GM18519 (cell line): ENCODE data around the gene CKAP2L.
"Not testable (repeated sequence)": the region's sequence is repeated elsewhere in the genome, so short reads cannot be mapped to it uniquely, and the experiment has no call there.

Experiments used
- ATAC-seq: cut with Tn5 transposase; IDR thresholded peaks from one replicate; pipeline ENCODE4 v1.9.1; 2021; ENCODE audit warnings: mild to moderate bottlenecking, moderate library complexity; ENCODE audit not compliant: unreplicated experiment, low FRiP score

Gene CKAP2L

DNA sequence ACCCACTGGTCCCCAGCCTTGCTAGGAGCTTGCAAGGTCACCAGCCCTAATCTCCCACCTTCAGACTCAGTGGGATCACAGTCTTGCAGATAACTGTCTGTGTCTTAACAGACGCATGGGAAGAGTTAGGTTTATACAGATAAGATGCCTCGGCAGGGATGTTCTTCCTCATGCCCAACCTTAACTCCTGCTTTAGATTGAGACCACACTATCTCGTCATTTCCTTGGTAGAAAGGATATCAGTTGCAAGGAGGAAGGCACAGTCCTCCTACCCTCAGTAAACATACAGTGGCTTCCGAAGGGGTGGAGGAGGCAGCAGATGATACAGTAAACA, 36.4 kb downstream of the CKAP2L start:
- ATAC-seq, result no peak

DNA sequence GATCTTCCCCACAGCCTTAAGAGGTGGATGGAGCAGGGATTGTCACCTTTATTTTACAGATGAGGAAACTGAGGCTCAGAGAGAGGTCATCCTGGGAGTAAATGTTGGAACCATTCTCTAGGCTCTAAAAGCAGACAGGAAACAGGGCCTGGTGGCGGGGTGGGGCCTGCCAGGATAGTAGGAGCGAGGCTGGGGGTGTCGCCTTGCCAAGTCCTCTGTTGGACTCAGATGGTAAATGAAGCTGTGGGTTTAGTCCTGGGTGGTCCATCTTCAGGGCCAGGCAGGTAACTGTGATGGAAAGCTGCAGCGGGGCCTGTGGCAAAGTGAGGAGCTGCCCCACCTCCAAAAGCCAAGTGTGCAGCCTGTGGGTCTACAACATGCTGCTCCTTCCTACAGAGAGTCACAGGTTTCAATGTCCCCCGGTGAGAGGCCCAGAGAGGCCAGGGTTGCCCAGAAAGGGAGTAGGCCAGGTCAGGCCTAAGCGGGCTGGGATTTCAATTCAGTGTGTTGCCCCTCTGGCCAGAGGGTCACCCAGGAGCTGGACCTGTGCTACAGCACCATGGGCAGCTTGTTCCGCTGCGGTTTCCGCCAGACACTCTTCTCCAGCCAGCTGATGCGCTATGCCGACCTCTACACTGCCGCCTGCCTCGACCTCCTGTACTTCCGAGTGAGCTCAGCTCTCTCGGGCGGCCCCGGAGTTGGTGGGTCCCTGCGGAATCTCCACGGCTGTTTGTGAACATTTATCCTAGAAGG, 37.0 kb downstream of the CKAP2L start:
- no peak for ATAC-seq

DNA sequence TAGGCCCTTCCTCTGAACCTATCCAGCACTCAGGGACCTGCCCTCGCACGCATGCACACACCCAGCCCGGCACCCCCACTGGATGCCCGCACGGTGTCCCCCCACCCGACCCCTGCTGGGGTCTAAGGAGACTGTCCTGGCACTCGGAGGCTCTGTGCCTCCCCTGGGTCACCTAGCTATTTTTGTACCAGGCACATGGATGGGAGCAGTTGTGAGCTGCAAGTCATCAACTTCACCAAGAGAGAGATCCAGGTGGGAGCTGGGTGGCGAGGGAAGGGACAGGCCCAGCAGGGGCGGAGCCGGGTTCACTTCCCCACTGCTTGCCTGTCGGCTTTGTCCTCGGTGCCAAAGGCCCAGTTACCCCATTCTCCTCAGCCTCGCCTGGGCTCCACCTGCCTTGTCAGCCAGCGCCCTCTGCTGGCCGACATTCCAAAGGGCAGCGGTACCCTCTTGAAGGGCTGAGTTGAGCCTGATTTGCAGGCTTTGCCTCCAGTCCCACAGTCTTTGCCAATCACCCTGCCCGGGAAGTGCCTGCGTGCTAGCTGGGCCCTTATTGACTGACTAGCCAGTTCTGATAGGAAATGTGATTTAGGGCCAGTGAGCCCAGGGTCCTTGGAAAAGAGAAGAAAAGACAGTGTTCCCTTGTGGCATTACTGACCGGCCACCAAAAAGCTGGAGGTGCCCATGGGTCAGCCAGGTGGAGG, 37.8 kb downstream of the CKAP2L start:
- no peak for ATAC-seq

DNA sequence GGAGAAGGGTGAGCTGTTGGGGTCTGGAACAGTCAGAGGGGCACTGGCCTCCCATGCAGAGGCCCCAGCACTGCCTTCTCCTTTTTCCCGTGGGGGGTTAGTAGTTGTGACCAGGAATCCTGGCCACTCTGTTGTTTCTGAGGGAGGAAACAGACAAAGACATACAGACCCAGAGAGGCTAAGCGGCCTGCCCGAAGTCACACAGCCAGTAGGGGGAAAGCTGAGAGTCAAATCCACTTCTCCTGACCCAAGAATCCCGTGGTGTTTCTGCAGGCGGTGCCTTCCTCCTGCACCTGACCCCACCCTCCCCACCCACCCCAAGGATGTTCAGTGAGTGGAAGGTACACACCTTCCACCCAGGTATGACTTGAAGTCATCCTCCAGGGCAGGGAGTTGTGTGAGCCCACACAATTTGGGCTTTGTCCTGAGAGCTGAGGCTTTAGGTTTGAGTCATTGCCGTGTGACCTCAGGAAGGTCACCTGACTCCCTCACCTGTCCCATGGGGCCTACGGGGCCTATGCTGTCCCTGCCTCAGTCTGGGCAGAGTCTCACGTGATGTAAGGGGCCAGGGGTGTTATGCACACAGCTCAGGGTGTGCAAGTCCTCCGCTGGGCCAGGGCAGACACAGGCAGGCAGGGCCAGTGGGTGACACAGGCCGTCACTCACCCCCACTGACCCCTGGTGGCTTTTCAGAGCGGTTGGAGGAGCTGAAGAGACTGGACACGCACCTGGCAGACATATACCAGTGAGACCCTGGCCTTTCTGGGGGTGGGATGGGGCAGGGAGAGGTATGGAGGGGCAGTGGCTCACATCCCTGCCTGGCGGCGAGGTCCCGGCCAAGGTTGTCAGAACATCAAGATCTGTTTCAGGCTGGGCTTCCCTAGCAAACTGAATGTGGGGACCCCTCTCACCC, 38.6 kb downstream of the CKAP2L start:
- ATAC-seq, result no peak

DNA sequence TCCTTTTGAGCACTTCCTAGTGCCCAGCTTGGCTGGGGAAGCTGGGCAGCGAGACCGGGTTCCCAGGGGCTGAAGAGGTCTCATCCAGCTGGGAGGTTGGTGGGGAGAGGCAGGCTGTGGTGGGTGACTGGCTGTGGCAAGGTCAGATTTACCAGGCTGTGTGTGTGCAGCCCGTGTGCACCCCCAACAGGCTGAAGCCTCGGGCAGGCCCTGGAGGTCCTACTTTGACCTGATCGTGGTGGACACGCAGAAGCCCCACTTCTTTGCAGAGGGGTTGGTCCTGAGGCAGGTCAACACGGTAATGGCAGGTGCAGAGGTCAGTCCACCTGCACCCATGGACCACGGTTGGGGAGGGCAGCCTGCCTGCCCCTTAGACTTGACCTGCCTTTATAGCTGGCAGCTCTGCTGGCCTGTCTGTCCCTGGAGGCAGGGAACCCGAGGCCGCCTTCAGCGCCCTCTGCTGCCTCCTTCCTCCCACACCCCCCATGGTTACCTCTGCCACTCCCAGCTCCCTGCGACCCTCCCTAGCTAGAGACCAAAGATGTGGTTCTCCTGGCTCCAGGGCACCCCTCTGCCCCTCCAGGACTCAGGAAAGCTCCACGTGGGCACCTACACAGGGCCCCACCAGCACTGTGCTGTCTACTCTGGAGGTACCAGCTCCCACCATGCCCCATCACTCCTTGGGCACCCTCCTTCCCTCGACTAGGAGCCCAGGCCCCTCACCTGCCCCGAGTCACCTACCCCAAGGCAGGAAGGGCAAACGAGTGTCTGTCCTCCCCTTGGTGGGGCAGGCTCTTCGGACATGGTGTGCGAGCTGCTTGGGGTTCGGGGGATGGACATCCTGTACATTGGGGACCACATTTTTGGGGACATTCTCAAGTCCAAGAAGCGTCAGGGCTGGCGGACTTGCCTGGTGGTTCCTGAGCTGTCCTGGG, 39.6 kb downstream of the CKAP2L start:
- no peak for ATAC-seq

DNA sequence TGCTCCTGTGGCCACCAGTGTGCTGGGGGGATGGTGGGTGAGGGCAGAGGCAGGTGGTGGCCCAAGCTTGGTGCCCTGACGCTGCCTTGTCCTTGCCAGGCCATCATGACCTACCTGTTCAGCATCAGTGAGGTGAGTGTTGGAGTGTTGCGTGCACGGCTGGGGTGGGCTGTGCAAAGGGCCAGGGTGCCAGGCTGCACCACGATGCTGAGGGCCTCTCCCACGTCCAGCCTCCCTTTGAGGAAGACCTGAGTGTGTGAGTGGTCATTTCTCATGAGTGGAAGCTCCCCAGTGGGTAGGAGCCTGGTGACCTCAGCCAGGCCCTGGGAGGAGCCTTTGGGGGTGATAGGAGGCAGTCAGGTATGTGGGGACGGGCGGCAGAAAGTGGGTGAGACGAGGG, 40.4 kb downstream of the CKAP2L start:
- ATAC-seq, result no peak

DNA sequence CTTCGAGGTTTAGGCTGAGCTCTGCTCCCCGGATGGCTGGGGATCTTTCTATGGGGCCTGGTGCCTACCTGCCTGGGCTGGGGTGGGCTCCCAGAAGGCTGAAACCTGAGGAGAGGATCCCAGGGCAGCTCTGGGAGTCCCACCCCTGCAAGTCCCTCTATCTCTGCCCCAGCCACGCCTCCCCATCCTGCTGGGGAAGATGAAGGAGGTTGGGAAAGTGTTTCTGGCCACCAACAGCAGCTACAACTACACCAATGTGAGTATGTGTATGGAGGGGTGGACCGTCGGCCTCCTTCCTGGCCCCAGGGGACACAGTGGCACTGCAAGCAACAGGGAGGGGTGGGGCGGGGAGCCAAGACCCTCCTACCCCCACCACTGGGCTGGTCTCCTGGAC, 40.9 kb downstream of the CKAP2L start:
- ATAC-seq, result no peak

DNA sequence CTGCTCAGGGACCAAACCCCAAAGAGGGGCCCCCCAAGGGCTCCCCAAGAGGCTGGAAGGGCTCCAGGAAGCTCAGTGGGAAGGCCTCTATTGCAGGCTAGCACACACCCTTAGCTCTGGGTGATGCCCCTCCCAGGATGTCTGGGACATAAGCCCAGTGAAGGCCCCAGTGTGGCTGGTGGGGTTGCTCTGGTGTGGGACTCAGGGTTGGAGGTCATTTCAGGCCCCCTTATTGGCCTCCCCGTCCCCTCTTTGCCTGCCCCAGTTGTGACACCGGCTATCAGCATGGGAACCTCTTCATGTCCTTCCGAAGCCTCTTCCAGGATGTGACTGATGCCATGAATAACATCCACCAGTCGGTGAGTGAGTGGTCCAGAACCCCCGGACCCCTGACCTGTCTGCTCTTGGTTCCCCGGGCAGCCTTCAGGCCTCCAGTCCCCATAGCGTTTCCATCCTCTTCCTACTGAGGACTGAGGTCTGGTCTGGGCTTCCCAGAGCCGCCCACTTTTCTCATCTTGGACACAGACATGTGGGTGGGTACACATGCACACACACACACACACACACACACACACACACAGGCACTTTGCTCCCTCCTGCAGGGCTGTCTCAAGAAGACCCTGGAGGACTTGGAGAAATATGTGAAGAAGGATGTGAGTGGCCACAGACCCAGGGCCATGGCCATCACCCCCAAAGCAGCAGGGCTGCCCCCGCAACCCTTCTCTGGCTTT, 41.4 kb downstream of the CKAP2L start:
- no peak for ATAC-seq

DNA sequence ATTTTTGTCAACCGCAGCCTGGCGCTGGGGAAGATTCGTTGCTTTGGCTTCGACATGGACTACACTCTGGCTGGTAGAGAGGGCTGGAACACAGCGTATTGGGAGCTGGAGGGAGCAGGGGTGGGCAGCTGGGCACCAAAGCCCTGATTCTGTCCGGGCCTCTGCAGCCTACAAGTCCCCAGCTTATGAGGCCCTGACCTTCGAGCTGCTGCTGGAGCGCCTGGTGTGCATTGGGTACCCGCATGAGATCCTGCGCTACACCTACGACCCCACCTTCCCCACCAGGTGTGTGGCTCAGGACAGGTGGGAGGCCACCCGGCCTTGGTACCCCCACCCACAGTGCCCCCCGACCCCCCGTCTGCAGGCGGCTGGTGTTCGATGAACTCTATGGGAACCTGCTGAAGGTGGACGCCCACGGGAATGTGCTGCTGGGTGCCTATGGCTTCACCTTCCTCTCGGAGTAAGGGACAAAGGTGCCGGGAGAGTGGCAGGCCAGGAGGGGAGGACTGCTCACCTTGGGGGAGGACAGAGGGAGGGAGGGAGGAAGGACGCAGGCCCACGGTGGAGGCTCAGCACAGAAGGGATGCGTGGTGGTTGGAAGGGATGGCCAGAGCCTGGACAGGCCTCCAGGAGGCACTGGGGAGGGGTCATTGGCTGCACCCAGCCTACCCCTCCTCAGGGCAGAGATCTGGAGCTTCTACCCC, 42.4 kb downstream of the CKAP2L start:
- no peak for ATAC-seq

DNA sequence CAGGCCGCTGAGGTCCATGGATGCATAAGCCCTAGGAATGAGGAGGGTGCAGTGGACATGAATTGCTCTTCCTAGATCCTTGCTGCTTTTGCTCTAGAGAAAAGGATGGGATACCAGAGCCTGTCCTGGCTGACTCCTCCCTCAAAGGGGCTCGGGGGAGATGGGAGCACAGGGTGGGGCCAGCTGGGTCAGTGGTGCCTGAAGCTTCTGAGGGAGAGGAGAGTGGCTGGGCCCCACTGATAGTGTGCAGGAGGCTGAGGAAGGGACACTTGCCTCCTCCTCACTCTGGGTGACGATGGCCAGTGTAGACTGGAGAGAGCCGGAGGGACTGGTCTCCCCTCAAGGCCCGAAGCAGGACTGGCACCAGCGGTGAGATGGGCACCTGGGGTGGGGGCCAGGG, 43.6 kb downstream of the CKAP2L start, which contains the start of gene NT5DC4:
Gene NT5DC4 (plus strand): TSS at position 236 of the 400 bp plus-strand sequence. CDS start 60 bp downstream, at position 296.
- no peak for ATAC-seq

DNA sequence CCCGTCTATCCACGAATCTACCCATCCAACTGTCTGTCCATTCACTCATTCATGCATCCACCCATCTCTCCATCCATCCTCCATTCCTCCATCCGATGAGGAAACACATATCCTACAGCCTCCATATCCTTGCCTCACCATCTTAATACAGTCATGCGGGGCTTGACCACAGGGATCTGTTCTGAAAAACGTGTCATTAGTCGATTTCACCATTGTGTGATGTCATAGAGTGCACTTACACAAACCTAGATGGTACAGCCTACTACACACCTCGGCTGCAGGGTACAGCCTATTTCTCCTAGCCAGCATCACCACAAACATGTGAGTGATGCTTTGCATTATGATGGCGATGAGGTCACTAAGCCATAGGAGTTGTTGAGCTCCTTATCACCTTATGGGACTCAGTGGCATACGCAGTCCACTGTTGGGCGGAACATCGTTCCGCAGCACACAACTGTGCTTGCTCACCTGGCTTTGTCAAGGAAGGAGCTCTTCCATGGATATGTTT, 45.5 kb downstream of the CKAP2L start:
- ATAC-seq, result no peak

DNA sequence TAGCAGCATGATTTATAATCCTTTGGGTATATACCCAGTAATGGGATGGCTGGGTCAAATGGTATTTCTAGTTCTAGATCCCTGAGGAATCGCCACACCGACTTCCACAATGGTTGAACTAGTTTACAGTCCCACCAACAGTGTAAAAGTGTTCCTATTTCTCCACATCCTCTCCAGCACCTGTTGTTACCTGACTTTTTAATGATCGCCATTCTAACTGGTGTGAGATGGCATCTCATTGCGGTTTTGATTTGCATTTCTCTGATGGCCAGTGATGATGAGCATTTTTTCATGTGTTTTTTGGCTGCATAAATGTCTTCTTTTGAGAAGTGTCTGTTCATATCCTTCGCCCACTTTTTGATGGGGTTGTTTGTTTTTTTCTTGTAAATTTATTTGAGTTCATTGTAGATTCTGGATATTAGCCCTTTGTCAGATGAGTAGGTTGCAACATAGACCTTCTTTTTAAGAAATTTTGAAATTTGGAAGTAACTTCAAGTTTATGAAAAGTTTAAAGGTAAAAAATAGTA, 47.5 kb downstream of the CKAP2L start:
- not testable (repeated sequence) for ATAC-seq

DNA sequence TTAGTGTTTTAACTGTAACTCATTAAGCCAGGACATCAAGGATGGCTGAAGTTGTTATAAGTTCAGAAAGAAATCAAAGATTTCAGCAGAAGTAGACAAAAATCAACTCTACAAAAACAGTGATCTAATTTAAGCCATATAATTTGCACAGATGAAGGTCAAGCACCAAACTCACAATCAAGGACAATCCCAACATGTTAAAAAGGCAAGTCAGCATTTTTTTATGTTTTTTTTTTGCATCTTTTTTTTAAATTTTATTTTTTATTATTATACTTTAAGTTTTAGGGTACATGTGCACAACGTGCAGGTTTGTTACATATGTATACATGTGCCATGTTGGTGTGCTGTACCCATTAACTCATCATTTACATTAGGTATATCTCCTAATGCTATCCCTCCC, 48.3 kb downstream of the CKAP2L start:
- ATAC-seq, result not testable (repeated sequence)

DNA sequence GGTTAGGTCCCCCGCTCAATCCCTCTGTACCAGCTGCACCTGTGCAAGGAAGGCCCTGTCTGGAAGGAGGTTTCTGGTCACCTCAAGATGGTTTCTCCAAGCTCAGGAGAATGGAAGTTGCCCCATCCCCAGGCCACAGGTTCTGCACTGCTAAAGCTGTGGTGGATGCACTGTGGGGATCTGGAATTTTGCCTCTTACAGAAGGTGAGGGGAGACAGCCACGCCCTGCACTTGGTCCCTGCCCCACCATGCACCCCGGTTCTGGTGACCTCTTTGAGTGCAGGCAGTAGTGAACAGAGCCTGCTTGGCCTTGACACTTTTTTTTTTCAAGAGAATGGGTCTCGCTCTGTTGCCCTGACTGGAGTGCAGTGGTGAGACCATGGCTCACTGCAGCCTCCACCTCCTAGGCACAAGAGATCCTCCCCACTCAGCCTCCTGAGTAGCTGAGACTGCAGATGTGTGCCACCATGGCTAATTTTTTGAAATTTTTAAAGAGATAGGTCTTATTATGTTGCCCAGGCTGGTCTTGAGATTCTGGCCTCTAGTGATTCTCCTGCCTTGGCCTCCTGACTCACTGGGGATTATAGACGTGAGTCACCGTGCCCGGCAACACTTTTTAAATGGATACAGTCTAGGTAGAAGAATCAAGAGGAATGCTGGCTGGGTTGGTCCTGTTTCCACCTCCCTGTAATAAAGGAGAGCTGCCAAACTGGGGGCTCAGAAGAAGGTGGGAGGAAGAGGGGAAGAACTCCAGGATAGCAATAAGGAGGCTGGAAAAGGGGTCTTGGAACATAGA, 49.4 kb downstream of the CKAP2L start:
- no peak for ATAC-seq

DNA sequence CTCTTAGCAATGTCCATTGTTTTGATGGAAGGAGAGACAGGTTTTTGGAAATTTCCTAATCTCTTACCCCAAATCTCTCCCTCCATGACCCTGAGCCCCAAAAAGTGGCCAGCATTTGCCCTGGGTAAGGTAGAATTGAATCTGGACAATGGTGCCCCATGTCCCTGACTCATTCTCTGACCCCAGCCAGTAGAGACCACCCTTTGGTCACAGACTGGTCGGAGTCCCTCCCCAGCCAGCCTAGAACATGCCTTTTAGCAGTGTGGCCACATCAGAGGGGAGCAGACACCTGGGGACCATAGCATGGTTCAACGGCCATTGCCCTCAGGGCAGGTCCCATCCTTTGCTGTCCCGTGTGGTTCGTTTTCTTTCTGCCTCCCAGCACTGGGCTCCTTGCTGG, 50.1 kb downstream of the CKAP2L start:
- no peak for ATAC-seq

DNA sequence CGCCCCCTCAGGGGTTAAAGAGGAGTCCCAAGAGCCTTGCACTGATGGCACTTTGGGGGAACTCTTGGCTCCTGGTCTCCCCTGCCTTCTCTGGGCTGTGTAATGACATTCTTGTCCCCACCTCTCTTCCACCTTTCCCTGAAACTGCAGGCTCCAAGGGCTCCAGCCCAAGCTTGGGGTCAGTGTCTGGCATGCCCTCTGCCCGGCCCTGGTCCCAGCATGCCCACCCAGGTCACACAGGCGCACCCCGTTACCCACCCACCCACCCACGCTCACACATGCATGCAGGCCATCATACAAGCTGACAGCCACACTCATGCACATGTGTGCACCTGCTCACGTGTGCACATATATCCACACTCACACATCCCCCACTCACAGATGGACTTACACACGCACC, 50.5 kb downstream of the CKAP2L start:
- no peak for ATAC-seq

DNA sequence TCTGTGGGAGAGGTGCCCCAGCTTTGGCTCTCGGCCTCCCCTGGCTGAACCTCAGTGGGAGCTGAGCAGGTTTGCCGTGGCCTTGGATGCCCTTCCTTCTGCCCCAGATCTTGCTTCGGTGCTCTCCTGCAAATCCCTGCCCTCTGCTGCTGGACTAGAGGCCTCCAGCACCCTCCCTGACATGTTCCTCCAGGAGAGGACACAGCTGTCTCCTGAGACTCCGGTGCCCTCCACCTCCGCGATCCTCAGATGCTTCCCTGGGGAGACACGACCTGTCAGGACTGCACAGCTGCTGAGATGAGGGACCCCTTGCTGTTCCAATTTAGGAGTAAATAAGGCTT, 50.9 kb downstream of the CKAP2L start:
- ATAC-seq, result no peak
